Activated B cell treated with CpG ODN at 0.5 μM for 24 hours (primary cell): Measurements from ENCODE around the gene NPFF. TPM values are rescaled to one million over a fixed set of nuclear protein-coding genes. Genes with fewer than 3 reads are reported as not detected.

Source experiments
- ATAC-seq: fragments of 200-7000 bp; cut with Tn5 transposase; one replicate; pipeline ENCODE4 v1.10.0; 2021; ENCODE audit warnings: low read depth, mild to moderate bottlenecking, moderate library complexity
- CTCF ChIA-PET: fragments of 350-600 bp; sonication (Branson Sonifier 250); formaldehyde crosslinking; loops from one replicate; lab custom pipeline; 2021; ENCODE audit warnings: antibody characterized with exemption; lab: Charles Lee
- POLR2A ChIA-PET: fragments of 350-600 bp; sonication (Branson Sonifier 250); formaldehyde crosslinking; loops from one replicate; lab custom pipeline; 2021; ENCODE audit warnings: antibody characterized with exemption; lab: Charles Lee
- DNase-seq: peaks from one replicate; pipeline ENCODE4 v3.0.0; 2022
- H3K27ac Mint-ChIP-seq: one replicate; pipeline ENCODE4 v1.8.0; 2020; ENCODE audit warnings: mixed read lengths
- H3K27me3 Mint-ChIP-seq: one replicate; pipeline ENCODE4 v1.8.0; 2021; ENCODE audit warnings: mixed read lengths
- H3K36me3 Mint-ChIP-seq: one replicate; pipeline ENCODE4 v1.8.0; 2021; ENCODE audit warnings: low read depth, mixed read lengths
- H3K4me1 Mint-ChIP-seq: one replicate; pipeline ENCODE4 v1.8.0; 2021; ENCODE audit warnings: mixed read lengths
- H3K4me3 Mint-ChIP-seq: one replicate; pipeline ENCODE4 v1.8.0; 2020; ENCODE audit warnings: mild to moderate bottlenecking, mixed read lengths
- H3K9me3 Mint-ChIP-seq: one replicate; pipeline ENCODE4 v1.8.0; 2020; ENCODE audit warnings: mixed read lengths
- intact Hi-C: fragments of 100-400 bp; cut with micrococcal nuclease; formaldehyde crosslinking; loops from one replicate; pipeline ENCODE4 v1.15.1; 2024
- total RNA-seq: library from RNA; stranded (reverse); gene quantifications from 2 replicates; pipeline ENCODE4 v1.2.3, GENCODE V29; 2022
- TF ChIP-seq, protein P1 (sequence below): fragments of 200-600 bp; IDR thresholded peaks from one replicate; pipeline ENCODE4 v1.8.0; 2022; ENCODE audit warnings: antibody characterized with exemption, mild to moderate bottlenecking

The NPFF gene
- total RNA-seq, 1 donor from 2014 or later = not detected

DNA sequence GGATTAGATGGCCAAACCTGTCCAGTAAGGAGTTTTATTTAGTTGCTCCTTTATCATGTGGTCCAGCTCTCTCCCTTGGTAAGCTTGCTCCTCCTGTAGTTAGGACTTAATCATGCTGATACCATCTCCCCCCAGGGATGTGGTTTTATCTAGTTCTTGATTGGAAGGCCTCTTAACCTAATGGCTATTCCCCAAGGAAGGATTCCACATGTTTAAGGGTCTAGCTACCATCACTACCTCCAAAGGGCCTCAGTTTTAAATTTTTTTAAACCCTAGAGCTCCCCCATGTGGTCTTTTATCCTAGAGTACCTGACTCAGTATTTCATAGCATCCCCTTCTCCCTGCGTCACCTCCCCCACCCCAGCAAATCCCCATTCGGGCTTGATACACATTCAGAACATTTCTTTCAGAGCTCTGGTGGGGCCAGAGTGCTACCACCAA is 30.5 kb downstream of the NPFF start:
- Mint-ChIP-seq H3K27ac (no peak overlapping the region), H3K36me3 (peaks cover 89% of the 10 kb centered on the region), H3K27me3 (no peaks in the 10 kb centered on the region), H3K4me3 (no peak overlapping the region), H3K4me1 (peaks cover 2% of the 10 kb centered on the region), H3K9me3 (no peaks in the 10 kb centered on the region)
- no peak for DNase-seq
- ChIA-PET POLR2A (interaction anchor here (1.2 to 1.9 kb wide), 2 partner anchors 15 to 24 kb away, joined by 7 to 8 read pairs; partner anchors contain the start of gene TARBP2), CTCF (interaction anchor here (0.6 to 2.4 kb wide), 6 partner anchors 19 to 159 kb away, joined by 3 to 15 read pairs (median 3); partner anchors contain the start of genes AMHR2 and NPFF)
- TF ChIP-seq, protein P1, sequence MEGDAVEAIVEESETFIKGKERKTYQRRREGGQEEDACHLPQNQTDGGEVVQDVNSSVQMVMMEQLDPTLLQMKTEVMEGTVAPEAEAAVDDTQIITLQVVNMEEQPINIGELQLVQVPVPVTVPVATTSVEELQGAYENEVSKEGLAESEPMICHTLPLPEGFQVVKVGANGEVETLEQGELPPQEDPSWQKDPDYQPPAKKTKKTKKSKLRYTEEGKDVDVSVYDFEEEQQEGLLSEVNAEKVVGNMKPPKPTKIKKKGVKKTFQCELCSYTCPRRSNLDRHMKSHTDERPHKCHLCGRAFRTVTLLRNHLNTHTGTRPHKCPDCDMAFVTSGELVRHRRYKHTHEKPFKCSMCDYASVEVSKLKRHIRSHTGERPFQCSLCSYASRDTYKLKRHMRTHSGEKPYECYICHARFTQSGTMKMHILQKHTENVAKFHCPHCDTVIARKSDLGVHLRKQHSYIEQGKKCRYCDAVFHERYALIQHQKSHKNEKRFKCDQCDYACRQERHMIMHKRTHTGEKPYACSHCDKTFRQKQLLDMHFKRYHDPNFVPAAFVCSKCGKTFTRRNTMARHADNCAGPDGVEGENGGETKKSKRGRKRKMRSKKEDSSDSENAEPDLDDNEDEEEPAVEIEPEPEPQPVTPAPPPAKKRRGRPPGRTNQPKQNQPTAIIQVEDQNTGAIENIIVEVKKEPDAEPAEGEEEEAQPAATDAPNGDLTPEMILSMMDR = no peak
- peak; percentile 34 for ATAC-seq
- intact Hi-C loops = loop anchor here (2.0 kb wide), 1 partner anchor 32 kb away; no protein-coding TSS in a partner anchor

DNA sequence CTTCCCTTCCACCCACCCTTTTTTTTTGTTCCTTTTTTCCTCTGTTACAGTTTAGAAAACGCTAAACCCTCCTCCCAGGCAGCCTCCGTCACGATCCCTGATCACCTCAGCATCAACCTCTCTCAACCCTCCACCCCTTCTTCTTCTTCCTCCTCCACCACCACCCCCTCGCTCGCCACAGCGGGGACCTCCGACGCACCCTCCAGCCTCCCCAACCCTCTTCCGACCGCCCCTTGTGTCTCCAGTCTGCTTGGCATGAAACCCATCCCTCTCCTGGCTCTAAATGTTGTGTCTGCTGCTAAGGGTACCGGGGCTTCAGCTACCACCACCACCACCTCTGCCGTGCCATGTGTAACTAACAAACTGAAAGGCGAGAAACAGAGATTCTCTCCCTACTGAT is 32.5 kb downstream of the NPFF start:
- Mint-ChIP-seq H3K36me3 (peaks cover 88% of the 10 kb centered on the region), H3K27ac (no peak overlapping the region), H3K4me1 (peaks cover 4% of the 10 kb centered on the region), H3K4me3 (no peak overlapping the region), H3K27me3 (no peaks in the 10 kb centered on the region), H3K9me3 (no peaks in the 10 kb centered on the region)
- ChIA-PET POLR2A (interaction anchor here (0.6 to 1.9 kb wide), 7 partner anchors 10 to 28 kb away, joined by 3 to 9 read pairs (median 4); partner anchors contain the start of gene TARBP2), CTCF (interaction anchor here (0.5 to 2.4 kb wide), 3 partner anchors 17 to 33 kb away, joined by 3 to 15 read pairs (median 5); partner anchors contain the start of gene NPFF)
- intact Hi-C loops = no loop called here
- DNase-seq (no peak), ATAC-seq (no peak)
- TF ChIP-seq, protein P1 = no peak

DNA sequence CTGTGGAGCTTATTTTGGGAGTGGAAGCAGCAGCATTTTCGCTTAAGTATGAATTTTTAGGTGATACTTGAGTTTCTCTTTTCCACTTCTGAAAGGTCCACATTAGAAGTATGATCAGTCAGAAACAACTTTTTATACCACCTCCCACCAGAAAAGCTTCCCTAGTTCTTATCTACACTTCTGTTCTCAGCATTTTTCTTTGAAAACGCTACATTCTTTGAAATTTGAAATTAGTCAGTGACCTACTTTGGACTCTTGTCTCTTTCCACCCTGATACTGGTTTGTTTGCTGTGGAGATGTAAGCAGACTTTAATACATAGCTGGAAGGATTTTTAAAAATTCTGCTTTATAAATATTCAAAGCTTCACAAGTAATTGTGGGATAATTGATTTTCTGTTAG is 33.2 kb downstream of the NPFF start:
- Mint-ChIP-seq H3K4me3 (no peak overlapping the region), H3K27me3 (no peaks in the 10 kb centered on the region), H3K4me1 (peaks cover 4% of the 10 kb centered on the region), H3K27ac (no peak overlapping the region), H3K9me3 (no peaks in the 10 kb centered on the region), H3K36me3 (peaks cover 86% of the 10 kb centered on the region)
- intact Hi-C loops = no loop called here
- no peak for DNase-seq
- ChIA-PET CTCF (interaction anchor here (0.5 kb wide), 1 partner anchor 16 kb away, joined by 5 read pairs; no protein-coding TSS in a partner anchor), POLR2A (interaction anchor here (1.1 to 1.4 kb wide), 3 partner anchors 10 to 18 kb away, joined by 4 to 6 read pairs (median 4); no protein-coding TSS in a partner anchor)
- TF ChIP-seq, protein P1 = no peak
- ATAC-seq = no peak

DNA sequence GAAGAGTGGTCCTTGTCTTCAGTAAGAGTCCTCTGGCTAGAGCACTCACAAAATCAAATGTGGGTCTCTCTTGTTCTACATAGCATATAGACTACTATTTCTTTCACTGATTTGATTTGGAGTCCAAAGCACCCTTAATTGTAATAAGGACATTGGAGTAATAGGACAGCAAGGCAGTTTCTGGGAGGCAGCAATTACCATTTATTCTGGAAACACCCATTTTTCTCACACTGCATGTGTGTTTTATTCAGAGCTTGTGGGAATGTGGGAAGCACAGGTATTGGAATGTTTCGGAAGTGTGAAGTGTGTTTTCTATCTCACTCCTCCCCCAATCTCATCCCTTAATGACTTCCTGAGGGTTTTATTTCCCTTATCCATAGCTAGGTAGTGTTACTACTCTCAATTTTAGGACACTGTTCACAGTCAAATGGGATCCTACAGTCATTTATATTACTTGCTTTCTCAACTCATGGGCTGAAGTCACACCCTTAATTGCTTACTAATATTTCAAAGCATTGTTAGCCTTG is 35.2 kb downstream of the NPFF start:
- Mint-ChIP-seq H3K9me3 (no peaks in the 10 kb centered on the region), H3K27me3 (no peaks in the 10 kb centered on the region), H3K4me1 (peaks cover 4% of the 10 kb centered on the region), H3K27ac (no peak overlapping the region), H3K36me3 (peaks cover 88% of the 10 kb centered on the region), H3K4me3 (no peak overlapping the region)
- TF ChIP-seq, protein P1 = no peak
- POLR2A ChIA-PET = interaction anchor here (0.6 kb wide), 1 partner anchor 117 kb away, joined by 7 read pairs; no protein-coding TSS in a partner anchor
- DNase-seq (no peak), ATAC-seq (no peak)
- intact Hi-C loops = loop anchor here (2.0 kb wide), 1 partner anchor 13 kb away; no protein-coding TSS in a partner anchor
- CTCF ChIA-PET = no interaction called here

DNA sequence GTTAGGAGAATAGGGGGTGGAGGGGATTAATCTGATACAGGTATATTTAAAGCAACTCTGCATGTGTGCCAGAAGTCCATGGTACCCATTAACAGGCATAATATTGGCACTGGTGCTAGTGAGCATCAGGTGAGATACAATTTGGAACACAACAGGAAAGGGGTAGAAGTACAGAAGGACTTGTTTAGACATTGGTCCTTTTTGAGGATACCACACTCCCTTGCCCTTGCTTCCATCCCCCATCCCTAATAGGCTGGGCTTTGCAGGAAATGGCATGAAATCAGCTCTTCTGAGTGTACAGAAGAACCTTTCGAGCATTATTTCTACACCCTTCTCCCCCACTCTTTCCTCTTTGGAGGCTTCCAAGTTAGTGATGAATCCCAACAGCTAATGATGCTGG is 39.0 kb downstream of the NPFF start:
- ChIA-PET CTCF (no interaction called here), POLR2A (interaction anchor here (0.6 to 1.2 kb wide), 4 partner anchors 10 to 1030 kb away, joined by 3 to 15 read pairs (median 4); no protein-coding TSS in a partner anchor)
- no peak overlapping the region for H3K4me3 Mint-ChIP-seq
- intact Hi-C loops = no loop called here
- TF ChIP-seq, protein P1 = no peak
- DNase-seq (no peak), ATAC-seq (no peak)
- H3K36me3 Mint-ChIP-seq = peaks cover 89% of the 10 kb centered on the region
- H3K9me3 Mint-ChIP-seq = no peaks in the 10 kb centered on the region
- no peaks in the 10 kb centered on the region for H3K27me3 Mint-ChIP-seq
- H3K27ac Mint-ChIP-seq = no peak overlapping the region
- H3K4me1 Mint-ChIP-seq = peaks cover 9% of the 10 kb centered on the region
